T-helper 1 cell treated with Interleukin-12 subunit alpha and Interleukin-12 subunit beta and Interleukin-4 antibody, amounts not matched to agents 30 μg/mL and 1 μg/mL, for 36 hours (primary cell): ENCODE measurements around the gene ICA1.
A peak's percentile ranks its signal among the peaks of the same experiment; 100 is the strongest.

Source experiments
- H3K27ac Mint-ChIP-seq: one replicate; pipeline ENCODE4 v1.8.0; 2021; ENCODE audit warnings: mild to moderate bottlenecking, mixed read lengths
- H3K27me3 Mint-ChIP-seq: one replicate; pipeline ENCODE4 v1.8.0; 2021; ENCODE audit warnings: low read depth, mixed read lengths
- H3K36me3 Mint-ChIP-seq: one replicate; pipeline ENCODE4 v1.8.0; 2021; ENCODE audit warnings: low read depth, mixed read lengths
- H3K4me1 Mint-ChIP-seq: one replicate; pipeline ENCODE4 v1.8.0; 2021; ENCODE audit warnings: low read depth, mixed read lengths
- H3K4me3 Mint-ChIP-seq: one replicate; pipeline ENCODE4 v1.8.0; 2021; ENCODE audit warnings: mild to moderate bottlenecking, moderate library complexity, mixed read lengths
- H3K9me3 Mint-ChIP-seq: one replicate; pipeline ENCODE4 v1.8.0; 2021; ENCODE audit warnings: mixed read lengths

Gene ICA1

GRCh38 chr7:8178353-8178752 lies 83.6 kb downstream of the ICA1 start:
- Mint-ChIP-seq H3K36me3 (peaks cover 6% of the 10 kb centered on the region), H3K4me3 (peak overlapping the region; percentile 53), H3K27ac (peak overlapping the region; percentile 96), H3K4me1 (peaks cover 47% of the 10 kb centered on the region), H3K27me3 (no peaks in the 10 kb centered on the region), H3K9me3 (peaks cover 7% of the 10 kb centered on the region)

- Mint-ChIP-seq H3K4me3 (peak overlapping the region; percentile 53), H3K4me1 (peaks cover 48% of the 10 kb centered on the region), H3K36me3 (peaks cover 6% of the 10 kb centered on the region), H3K27me3 (no peaks in the 10 kb centered on the region), H3K9me3 (peaks cover 7% of the 10 kb centered on the region), H3K27ac (peak overlapping the region; percentile 96)
Observed at GRCh38 chr7:8177109-8177933, 84.6 kb downstream of the ICA1 start.

GRCh38 chr7:8176370-8177081 lies 85.4 kb downstream of the ICA1 start:
- peaks cover 47% of the 10 kb centered on the region for H3K4me1 Mint-ChIP-seq
- peaks cover 4% of the 10 kb centered on the region for H3K9me3 Mint-ChIP-seq
- H3K27ac Mint-ChIP-seq = peak overlapping the region; percentile 96
- peak overlapping the region; percentile 53 for H3K4me3 Mint-ChIP-seq
- peaks cover 4% of the 10 kb centered on the region for H3K36me3 Mint-ChIP-seq
- peaks cover under 1% of the 10 kb centered on the region for H3K27me3 Mint-ChIP-seq

- Mint-ChIP-seq H3K9me3 (peaks cover 4% of the 10 kb centered on the region), H3K27ac (peak overlapping the region; percentile 96), H3K27me3 (peaks cover 4% of the 10 kb centered on the region), H3K4me1 (peaks cover 47% of the 10 kb centered on the region), H3K4me3 (peak overlapping the region; percentile 53), H3K36me3 (peaks cover 4% of the 10 kb centered on the region)
Observed at GRCh38 chr7:8175929-8176369, 86.0 kb downstream of the ICA1 start.

GRCh38 chr7:8172372-8173354 lies 89.3 kb downstream of the ICA1 start:
- no peaks in the 10 kb centered on the region for H3K9me3 Mint-ChIP-seq
- H3K36me3 Mint-ChIP-seq = no peaks in the 10 kb centered on the region
- H3K4me1 Mint-ChIP-seq = peaks cover 36% of the 10 kb centered on the region
- no peak overlapping the region for H3K4me3 Mint-ChIP-seq
- H3K27me3 Mint-ChIP-seq = peaks cover 18% of the 10 kb centered on the region
- no peak overlapping the region for H3K27ac Mint-ChIP-seq

GRCh38 chr7:8169171-8169570 lies 92.8 kb downstream of the ICA1 start:
- H3K27me3 Mint-ChIP-seq = peaks cover 26% of the 10 kb centered on the region
- H3K36me3 Mint-ChIP-seq = peaks cover 2% of the 10 kb centered on the region
- peaks cover 7% of the 10 kb centered on the region for H3K4me1 Mint-ChIP-seq
- H3K4me3 Mint-ChIP-seq = no peak overlapping the region
- no peaks in the 10 kb centered on the region for H3K9me3 Mint-ChIP-seq
- H3K27ac Mint-ChIP-seq = no peak overlapping the region

- peaks cover 1% of the 10 kb centered on the region for H3K4me1 Mint-ChIP-seq
- H3K4me3 Mint-ChIP-seq = no peak overlapping the region
- no peak overlapping the region for H3K27ac Mint-ChIP-seq
- H3K36me3 Mint-ChIP-seq = peaks cover 2% of the 10 kb centered on the region
- peaks cover 26% of the 10 kb centered on the region for H3K27me3 Mint-ChIP-seq
- H3K9me3 Mint-ChIP-seq = no peaks in the 10 kb centered on the region
Observed at GRCh38 chr7:8168336-8168735, 93.6 kb downstream of the ICA1 start.

- Mint-ChIP-seq H3K9me3 (no peaks in the 10 kb centered on the region), H3K4me1 (peaks cover 2% of the 10 kb centered on the region), H3K4me3 (no peak overlapping the region), H3K27me3 (peaks cover 20% of the 10 kb centered on the region), H3K36me3 (peaks cover 2% of the 10 kb centered on the region), H3K27ac (no peak overlapping the region)
Observed at GRCh38 chr7:8165150-8165549, 96.8 kb downstream of the ICA1 start.

- Mint-ChIP-seq H3K9me3 (no peaks in the 10 kb centered on the region), H3K4me1 (peaks cover 2% of the 10 kb centered on the region), H3K27ac (no peak overlapping the region), H3K4me3 (no peak overlapping the region), H3K36me3 (peaks cover 2% of the 10 kb centered on the region), H3K27me3 (peaks cover 8% of the 10 kb centered on the region)
Observed at GRCh38 chr7:8162181-8162580, 99.8 kb downstream of the ICA1 start.

GRCh38 chr7:8161364-8161828 lies 100.6 kb downstream of the ICA1 start:
- H3K36me3 Mint-ChIP-seq = peaks cover 1% of the 10 kb centered on the region

GRCh38 chr7:8160779-8161345 lies 101.1 kb downstream of the ICA1 start:
- Mint-ChIP-seq H3K36me3 (no peaks in the 10 kb centered on the region), H3K9me3 (no peaks in the 10 kb centered on the region), H3K4me1 (peaks cover 2% of the 10 kb centered on the region), H3K4me3 (no peak overlapping the region), H3K27ac (no peak overlapping the region), H3K27me3 (peaks cover 5% of the 10 kb centered on the region)

More at GRCh38 chr7:8161364-8161828, 100.6 kb downstream of the ICA1 start:
- no peaks in the 10 kb centered on the region for H3K9me3 Mint-ChIP-seq
- H3K27ac Mint-ChIP-seq = no peak overlapping the region
- peaks cover 4% of the 10 kb centered on the region for H3K27me3 Mint-ChIP-seq
- peaks cover 2% of the 10 kb centered on the region for H3K4me1 Mint-ChIP-seq
- no peak overlapping the region for H3K4me3 Mint-ChIP-seq

GRCh38 chr7:8160250-8160649 lies 101.7 kb downstream of the ICA1 start:
- H3K4me3 Mint-ChIP-seq = no peak overlapping the region
- no peaks in the 10 kb centered on the region for H3K36me3 Mint-ChIP-seq
- peaks cover 9% of the 10 kb centered on the region for H3K27me3 Mint-ChIP-seq
- H3K4me1 Mint-ChIP-seq = peaks cover 2% of the 10 kb centered on the region
- H3K27ac Mint-ChIP-seq = no peak overlapping the region
- no peaks in the 10 kb centered on the region for H3K9me3 Mint-ChIP-seq

- Mint-ChIP-seq H3K27ac (no peak overlapping the region), H3K36me3 (no peaks in the 10 kb centered on the region), H3K4me3 (no peak overlapping the region), H3K9me3 (no peaks in the 10 kb centered on the region), H3K4me1 (peaks cover 2% of the 10 kb centered on the region), H3K27me3 (peaks cover 9% of the 10 kb centered on the region)
Observed at GRCh38 chr7:8159595-8159994, 102.4 kb downstream of the ICA1 start.

- Mint-ChIP-seq H3K9me3 (peaks cover 11% of the 10 kb centered on the region), H3K36me3 (peaks cover 5% of the 10 kb centered on the region), H3K4me1 (peaks cover 3% of the 10 kb centered on the region), H3K27me3 (peaks cover 9% of the 10 kb centered on the region), H3K4me3 (no peak overlapping the region), H3K27ac (no peak overlapping the region)
Observed at GRCh38 chr7:8157296-8157695, 104.7 kb downstream of the ICA1 start.
